Measurements from ENCODE around the gene RASGRF1. TPM values are rescaled to one million over a fixed set of nuclear protein-coding genes. Genes with fewer than 3 reads are reported as not detected.

RASGRF1 gene
- total and polyA plus RNA-seq, 9 donors, result 0.23 to 9.5 (median 1.0) TPM; not detected in 1

DNA sequence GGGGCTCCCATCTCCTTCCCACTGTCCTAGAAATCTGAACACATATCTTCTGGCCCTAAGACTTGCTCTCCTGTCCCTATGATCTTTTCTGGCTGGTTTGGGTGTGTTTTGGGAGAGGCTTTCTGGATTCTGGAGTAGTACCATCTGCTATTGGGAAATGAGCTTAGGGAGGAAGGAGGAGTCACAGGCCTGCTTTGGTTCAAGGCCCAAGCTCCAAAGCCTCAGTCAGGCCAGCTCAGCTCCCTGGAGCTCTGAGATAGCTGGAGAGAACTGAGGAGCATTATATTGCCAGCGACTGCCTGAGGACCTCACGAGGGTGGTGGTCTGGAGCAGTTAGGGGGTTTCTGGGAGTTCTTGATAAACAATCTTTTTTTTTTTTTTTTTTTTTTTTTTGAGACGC is 18.7 kb downstream of the RASGRF1 start:
- intact Hi-C loops (cut with DNase I), result no loop called here
- H3K27ac ChIP-seq, result no peak overlapping the region
- no peaks in the 10 kb centered on the region for H3K36me3 ChIP-seq
- H3K9me3 ChIP-seq, result no peaks in the 10 kb centered on the region
- H3K27me3 ChIP-seq, result no peaks in the 10 kb centered on the region
- no peak overlapping the region for H3K4me3 ChIP-seq
- H3K4me1 ChIP-seq (ENCODE audit: insufficient read depth), result no peaks in the 10 kb centered on the region
- TF ChIP-seq, protein P1, sequence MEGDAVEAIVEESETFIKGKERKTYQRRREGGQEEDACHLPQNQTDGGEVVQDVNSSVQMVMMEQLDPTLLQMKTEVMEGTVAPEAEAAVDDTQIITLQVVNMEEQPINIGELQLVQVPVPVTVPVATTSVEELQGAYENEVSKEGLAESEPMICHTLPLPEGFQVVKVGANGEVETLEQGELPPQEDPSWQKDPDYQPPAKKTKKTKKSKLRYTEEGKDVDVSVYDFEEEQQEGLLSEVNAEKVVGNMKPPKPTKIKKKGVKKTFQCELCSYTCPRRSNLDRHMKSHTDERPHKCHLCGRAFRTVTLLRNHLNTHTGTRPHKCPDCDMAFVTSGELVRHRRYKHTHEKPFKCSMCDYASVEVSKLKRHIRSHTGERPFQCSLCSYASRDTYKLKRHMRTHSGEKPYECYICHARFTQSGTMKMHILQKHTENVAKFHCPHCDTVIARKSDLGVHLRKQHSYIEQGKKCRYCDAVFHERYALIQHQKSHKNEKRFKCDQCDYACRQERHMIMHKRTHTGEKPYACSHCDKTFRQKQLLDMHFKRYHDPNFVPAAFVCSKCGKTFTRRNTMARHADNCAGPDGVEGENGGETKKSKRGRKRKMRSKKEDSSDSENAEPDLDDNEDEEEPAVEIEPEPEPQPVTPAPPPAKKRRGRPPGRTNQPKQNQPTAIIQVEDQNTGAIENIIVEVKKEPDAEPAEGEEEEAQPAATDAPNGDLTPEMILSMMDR (IDR thresholded peaks at IDR 0.05), result no peak
- TF ChIP-seq POLR2A (IDR thresholded peaks at IDR 0.05) (no peak), EP300 (IDR thresholded peaks at IDR 0.05) (no peak)
- peak in 2 of 5 donors; percentile 13 to 59 for DNase-seq
- 30 to 41% (median 40%) methylated on average over 3 of the region's 3 CpGs for WGBS, 3 donors

DNA sequence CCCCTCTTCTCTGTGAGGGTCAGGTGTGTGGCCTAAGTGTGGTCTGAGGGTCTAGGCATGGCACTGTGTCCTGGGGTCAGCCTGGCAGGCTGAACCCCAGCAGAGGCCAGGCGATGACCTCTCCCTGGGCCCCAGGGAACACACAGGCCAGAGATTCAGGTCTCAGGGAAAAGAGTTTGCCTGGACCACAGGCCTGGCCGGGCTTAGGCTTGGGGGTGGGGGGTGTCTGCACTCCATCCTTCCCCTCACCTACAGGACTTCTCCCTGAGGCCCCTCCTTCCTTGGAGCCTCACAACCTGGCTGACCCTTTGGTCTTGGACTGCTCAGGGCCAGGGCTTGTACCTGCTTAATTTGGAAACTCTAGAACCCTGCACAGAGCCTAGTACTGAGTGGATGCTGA is 21.8 kb downstream of the RASGRF1 start:
- no peaks in the 10 kb centered on the region for H3K4me1 ChIP-seq (ENCODE audit: insufficient read depth)
- 87 to 96% (median 90%) methylated on average over 2 of the region's 2 CpGs for WGBS, 3 donors
- H3K27ac ChIP-seq, result no peak overlapping the region

DNA sequence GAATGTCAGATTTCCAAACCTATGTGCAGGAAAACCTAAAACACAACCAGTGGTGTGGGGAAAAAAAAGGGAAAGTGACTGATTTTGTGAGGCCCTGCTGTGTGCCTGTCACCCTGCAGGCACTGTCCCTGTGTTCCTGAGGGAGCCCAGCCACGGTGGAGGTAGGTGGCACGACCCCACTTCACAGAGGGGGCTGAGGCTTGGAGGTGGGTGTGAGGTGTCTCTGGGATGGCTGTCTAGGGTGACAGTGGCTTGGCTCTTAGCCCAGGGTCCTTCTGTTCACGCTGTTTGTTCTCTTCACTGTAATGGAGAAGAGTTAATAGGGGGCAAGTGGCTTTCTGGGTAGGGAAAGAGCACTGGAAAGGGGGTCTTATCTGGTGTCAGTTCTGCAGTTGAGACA is 22.6 kb downstream of the RASGRF1 start:
- no peaks in the 10 kb centered on the region for H3K4me1 ChIP-seq (ENCODE audit: insufficient read depth)
- no peak overlapping the region for H3K4me3 ChIP-seq
- 60 to 78% (median 66%) methylated on average over 3 of the region's 3 CpGs for WGBS, 3 donors
- H3K36me3 ChIP-seq, result no peaks in the 10 kb centered on the region
- H3K9me3 ChIP-seq, result no peaks in the 10 kb centered on the region
- intact Hi-C loops (cut with DNase I), result no loop called here
- no peak overlapping the region for H3K27ac ChIP-seq
- TF ChIP-seq EP300 (IDR thresholded peaks at IDR 0.05) (no peak), POLR2A (IDR thresholded peaks at IDR 0.05) (no peak)
- TF ChIP-seq, protein P1 (IDR thresholded peaks at IDR 0.05), result no peak
- no peaks in the 10 kb centered on the region for H3K27me3 ChIP-seq
- no peak for DNase-seq

More for the DNA sequence above, 21.8 kb downstream of the RASGRF1 start:
- Histone ChIP-seq H3K27me3 (no peaks in the 10 kb centered on the region), H3K36me3 (no peaks in the 10 kb centered on the region), H3K4me3 (no peak overlapping the region), H3K9me3 (no peaks in the 10 kb centered on the region)
- TF ChIP-seq EP300 (IDR thresholded peaks at IDR 0.05) (no peak), POLR2A (IDR thresholded peaks at IDR 0.05) (no peak)
- TF ChIP-seq, protein P1 (IDR thresholded peaks at IDR 0.05), result no peak
- DNase-seq, result no peak
- intact Hi-C loops (cut with DNase I), result no loop called here

DNA sequence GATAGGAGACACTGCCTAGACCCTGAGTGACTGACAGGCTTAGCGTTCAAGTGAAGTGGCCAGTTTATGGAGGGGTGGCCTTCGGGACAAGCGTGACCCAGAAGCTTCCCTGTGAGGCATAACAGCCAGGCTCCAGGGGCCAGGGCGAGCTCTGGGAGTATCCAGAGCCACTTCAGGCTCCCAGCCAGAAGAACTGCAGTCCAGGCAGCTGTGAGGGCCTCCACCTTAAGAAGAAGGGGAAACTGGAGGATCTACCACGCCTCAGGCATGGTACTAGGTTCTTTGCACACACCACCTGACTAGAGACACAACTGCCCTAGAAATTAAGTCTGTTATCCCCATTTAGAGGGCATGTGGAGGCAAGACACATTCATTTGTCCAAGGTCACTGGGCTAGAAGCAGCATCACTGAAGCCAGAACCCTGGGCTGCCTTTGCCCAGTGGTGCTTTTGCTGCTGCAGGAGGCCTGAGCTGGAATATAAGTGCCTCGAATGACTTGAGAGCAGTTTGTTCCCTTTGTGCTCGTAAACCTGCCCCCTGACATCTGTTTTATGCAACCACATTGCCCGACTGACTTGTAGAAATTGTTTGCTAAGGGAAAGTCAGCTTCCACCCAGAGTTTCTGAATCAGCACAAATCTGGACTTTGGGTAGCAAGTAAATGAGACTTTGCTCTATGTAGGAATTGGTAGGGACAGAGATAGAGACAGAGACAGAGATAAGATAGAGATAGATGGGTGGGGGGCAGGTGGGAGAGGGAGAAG is 23.3 kb downstream of the RASGRF1 start:
- Histone ChIP-seq H3K27me3 (no peaks in the 10 kb centered on the region), H3K9me3 (no peaks in the 10 kb centered on the region), H3K36me3 (no peaks in the 10 kb centered on the region), H3K4me3 (no peak overlapping the region), H3K4me1 (ENCODE audit: insufficient read depth) (no peaks in the 10 kb centered on the region), H3K27ac (no peak overlapping the region)
- 59 to 68% (median 60%) methylated on average over 8 of the region's 8 CpGs for WGBS, 3 donors
- intact Hi-C loops (cut with DNase I), result no loop called here
- DNase-seq, result no peak
- TF ChIP-seq POLR2A (IDR thresholded peaks at IDR 0.05) (no peak), EP300 (IDR thresholded peaks at IDR 0.05) (no peak)
- TF ChIP-seq, protein P1 (IDR thresholded peaks at IDR 0.05), result no peak

All from ovary (tissue), 9 donors.